ENCODE results near the gene RALGAPA2. TPM values are rescaled to one million over a fixed set of nuclear protein-coding genes. Genes with fewer than 3 reads are reported as not detected.

RALGAPA2 gene
- total RNA-seq, 1 donor from 2014 or later = 30.3 TPM

GRCh38 chr20:20446425-20447015, 265.9 kb downstream of the RALGAPA2 start:
- H3K4me1 Mint-ChIP-seq (ENCODE audit: unreplicated experiment) = no peaks in the 10 kb centered on the region
- no peak for DNase-seq (ENCODE audit: low spot score)
- no peak overlapping the region for H3K27ac Mint-ChIP-seq (ENCODE audit: unreplicated experiment)
- H3K4me3 Mint-ChIP-seq (ENCODE audit: unreplicated experiment) = no peak overlapping the region
- no peaks in the 10 kb centered on the region for H3K9me3 Mint-ChIP-seq (ENCODE audit: unreplicated experiment)
- H3K36me3 Mint-ChIP-seq (ENCODE audit: low read depth, unreplicated experiment) = no peaks in the 10 kb centered on the region
- no peak for TF ChIP-seq CTCF (IDR thresholded peaks at IDR 0.05; ENCODE audit: unreplicated experiment)
- H3K27me3 Mint-ChIP-seq (ENCODE audit: unreplicated experiment) = no peaks in the 10 kb centered on the region

- no peaks in the 10 kb centered on the region for H3K9me3 Mint-ChIP-seq (ENCODE audit: unreplicated experiment)
Measured at GRCh38 chr20:20446001-20446400, 266.4 kb downstream of the RALGAPA2 start.

GRCh38 chr20:20443504-20443903, 268.9 kb downstream of the RALGAPA2 start:
- no peak for DNase-seq (ENCODE audit: low spot score)
- no peak overlapping the region for H3K4me3 Mint-ChIP-seq (ENCODE audit: unreplicated experiment)
- no peaks in the 10 kb centered on the region for H3K4me1 Mint-ChIP-seq (ENCODE audit: unreplicated experiment)
- H3K27me3 Mint-ChIP-seq (ENCODE audit: unreplicated experiment) = no peaks in the 10 kb centered on the region
- no peak overlapping the region for H3K27ac Mint-ChIP-seq (ENCODE audit: unreplicated experiment)
- H3K9me3 Mint-ChIP-seq (ENCODE audit: unreplicated experiment) = no peaks in the 10 kb centered on the region
- TF ChIP-seq CTCF (IDR thresholded peaks at IDR 0.05; ENCODE audit: unreplicated experiment) = no peak
- no peaks in the 10 kb centered on the region for H3K36me3 Mint-ChIP-seq (ENCODE audit: low read depth, unreplicated experiment)

More at GRCh38 chr20:20446001-20446400, 266.4 kb downstream of the RALGAPA2 start:
- no peaks in the 10 kb centered on the region for H3K36me3 Mint-ChIP-seq (ENCODE audit: low read depth, unreplicated experiment)
- no peak for TF ChIP-seq CTCF (IDR thresholded peaks at IDR 0.05; ENCODE audit: unreplicated experiment)
- no peaks in the 10 kb centered on the region for H3K27me3 Mint-ChIP-seq (ENCODE audit: unreplicated experiment)
- no peak overlapping the region for H3K4me3 Mint-ChIP-seq (ENCODE audit: unreplicated experiment)
- no peak overlapping the region for H3K27ac Mint-ChIP-seq (ENCODE audit: unreplicated experiment)
- no peak for DNase-seq (ENCODE audit: low spot score)
- H3K4me1 Mint-ChIP-seq (ENCODE audit: unreplicated experiment) = no peaks in the 10 kb centered on the region

GRCh38 chr20:20442466-20442865, 270.0 kb downstream of the RALGAPA2 start:
- DNase-seq (ENCODE audit: low spot score) = no peak
- Mint-ChIP-seq H3K9me3 (ENCODE audit: unreplicated experiment) (no peaks in the 10 kb centered on the region), H3K4me3 (ENCODE audit: unreplicated experiment) (no peak overlapping the region), H3K27ac (ENCODE audit: unreplicated experiment) (no peak overlapping the region), H3K27me3 (ENCODE audit: unreplicated experiment) (no peaks in the 10 kb centered on the region), H3K36me3 (ENCODE audit: low read depth, unreplicated experiment) (peaks cover 2% of the 10 kb centered on the region), H3K4me1 (ENCODE audit: unreplicated experiment) (no peaks in the 10 kb centered on the region)
- TF ChIP-seq CTCF (IDR thresholded peaks at IDR 0.05; ENCODE audit: unreplicated experiment) = no peak

GRCh38 chr20:20440886-20441658, 271.4 kb downstream of the RALGAPA2 start:
- Mint-ChIP-seq H3K4me3 (ENCODE audit: unreplicated experiment) (no peak overlapping the region), H3K4me1 (ENCODE audit: unreplicated experiment) (no peaks in the 10 kb centered on the region), H3K27me3 (ENCODE audit: unreplicated experiment) (peaks cover 1% of the 10 kb centered on the region), H3K36me3 (ENCODE audit: low read depth, unreplicated experiment) (peaks cover 5% of the 10 kb centered on the region), H3K9me3 (ENCODE audit: unreplicated experiment) (no peaks in the 10 kb centered on the region), H3K27ac (ENCODE audit: unreplicated experiment) (no peak overlapping the region)
- no peak for TF ChIP-seq CTCF (IDR thresholded peaks at IDR 0.05; ENCODE audit: unreplicated experiment)
- no peak for DNase-seq (ENCODE audit: low spot score)
